Muscle layer of duodenum (tissue), 2 donors: ENCODE measurements around the gene TRIM15.
"Not testable (repeated sequence)": the region's sequence is repeated elsewhere in the genome, so short reads cannot be mapped to it uniquely, and the experiment has no call there.

Source experiments
- H3K27ac ChIP-seq: one replicate; pipeline ENCODE4 v1.7.0; 2013; ENCODE audit warnings: mild to moderate bottlenecking, low read length
- H3K27me3 ChIP-seq: one replicate; pipeline ENCODE4 v1.7.0; 2013; ENCODE audit warnings: low read depth, mild to moderate bottlenecking, control low read depth, low read length
- H3K36me3 ChIP-seq, 2 donors: one replicate each; pipeline ENCODE4 v1.7.0; 2013; ENCODE audit warnings: low read length in 2 of 2, control low read depth in 1 of 2, mild to moderate bottlenecking in 1 of 2; ENCODE audit not compliant: insufficient read depth in 2 of 2, control insufficient read depth in 1 of 2
- H3K4me1 ChIP-seq, 2 donors: one replicate each; pipeline ENCODE4 v1.7.0; 2013; ENCODE audit warnings: low read length in 2 of 2, mild to moderate bottlenecking in 2 of 2, control low read depth in 1 of 2, moderate library complexity in 1 of 2; ENCODE audit not compliant: insufficient read depth in 2 of 2, control insufficient read depth in 1 of 2
- H3K4me3 ChIP-seq, 2 donors: one replicate each; pipeline ENCODE4 v1.7.0; 2013; ENCODE audit warnings: low read length in 2 of 2, low read depth in 1 of 2, mild to moderate bottlenecking in 1 of 2
- H3K9me3 ChIP-seq, 2 donors: one replicate each; pipeline ENCODE4 v1.7.0; 2013; ENCODE audit warnings: low read length in 2 of 2, control low read depth in 1 of 2, mild to moderate bottlenecking in 1 of 2; ENCODE audit not compliant: control insufficient read depth in 1 of 2
- donor health status: healthy.

The TRIM15 gene

DNA sequence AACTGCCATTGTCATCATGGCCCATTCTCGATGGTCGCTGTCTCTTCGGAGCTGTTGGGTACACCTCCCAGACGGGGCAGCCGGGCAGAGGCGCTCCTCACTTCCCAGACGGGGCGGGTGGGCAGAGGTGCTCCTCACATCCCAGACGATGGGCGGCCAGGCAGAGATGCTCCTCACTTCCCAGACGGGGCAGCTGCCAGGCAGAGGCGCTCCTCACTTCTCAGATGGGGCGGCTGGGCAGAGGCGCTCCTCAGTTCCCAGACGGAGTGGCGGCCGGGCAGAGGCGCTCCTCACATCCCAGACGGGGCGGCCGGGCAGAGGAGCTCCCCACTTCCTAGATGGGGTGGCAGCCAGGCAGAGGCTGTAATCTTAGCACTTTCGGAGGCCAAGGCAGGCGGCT lies 58.6 kb downstream of the TRIM15 start:
- H3K36me3 ChIP-seq, H3K9me3 ChIP-seq, H3K27me3 ChIP-seq, H3K27ac ChIP-seq, H3K4me1 ChIP-seq, H3K4me3 ChIP-seq: not testable (repeated sequence)
